Measurements from ENCODE around the gene CDK19.

GRCh38 chr6:110618591-110619267, 196.5 kb downstream of the CDK19 start:
- TF ChIP-seq, protein P1, sequence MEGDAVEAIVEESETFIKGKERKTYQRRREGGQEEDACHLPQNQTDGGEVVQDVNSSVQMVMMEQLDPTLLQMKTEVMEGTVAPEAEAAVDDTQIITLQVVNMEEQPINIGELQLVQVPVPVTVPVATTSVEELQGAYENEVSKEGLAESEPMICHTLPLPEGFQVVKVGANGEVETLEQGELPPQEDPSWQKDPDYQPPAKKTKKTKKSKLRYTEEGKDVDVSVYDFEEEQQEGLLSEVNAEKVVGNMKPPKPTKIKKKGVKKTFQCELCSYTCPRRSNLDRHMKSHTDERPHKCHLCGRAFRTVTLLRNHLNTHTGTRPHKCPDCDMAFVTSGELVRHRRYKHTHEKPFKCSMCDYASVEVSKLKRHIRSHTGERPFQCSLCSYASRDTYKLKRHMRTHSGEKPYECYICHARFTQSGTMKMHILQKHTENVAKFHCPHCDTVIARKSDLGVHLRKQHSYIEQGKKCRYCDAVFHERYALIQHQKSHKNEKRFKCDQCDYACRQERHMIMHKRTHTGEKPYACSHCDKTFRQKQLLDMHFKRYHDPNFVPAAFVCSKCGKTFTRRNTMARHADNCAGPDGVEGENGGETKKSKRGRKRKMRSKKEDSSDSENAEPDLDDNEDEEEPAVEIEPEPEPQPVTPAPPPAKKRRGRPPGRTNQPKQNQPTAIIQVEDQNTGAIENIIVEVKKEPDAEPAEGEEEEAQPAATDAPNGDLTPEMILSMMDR (IDR thresholded peaks at IDR 0.05) = no peak
- TF ChIP-seq POLR2A (IDR thresholded peaks at IDR 0.05) = no peak
